GM12878 (cell line): ENCODE results near the gene C17orf50. TPM values are rescaled to one million over a fixed set of nuclear protein-coding genes. Genes with fewer than 3 reads are reported as not detected.

ENCODE experiments used
- ATAC-seq: fragments of 200-7000 bp; cut with Tn5 transposase; 3 replicates; pipeline ENCODE4 v1.9.1; 2020; ENCODE audit warnings: mild to moderate bottlenecking, moderate library complexity
- BruUV-seq: library from RNA; stranded (reverse); fragments of 400-500 nt; replicated peaks from 2 replicates; lab custom pipeline; 2021; lab: Mats Ljungman, UMichigan
- CTCF ChIA-PET: fragments of 300-600 bp; sonication (Branson Sonifier 250); formaldehyde crosslinking; extraction: SDS; loops from one replicate; lab custom pipeline; 2021; ENCODE audit warnings: inconsistent platforms; lab: Yijun Ruan, JAX
- POLR2A ChIA-PET: fragments of 350-600 bp; formaldehyde crosslinking; extraction: SDS; loops from one replicate; lab custom pipeline; 2021; ENCODE audit warnings: inconsistent platforms; lab: Charles Lee
- RAD21 ChIA-PET: fragments of 300-600 bp; sonication (Branson Sonifier 250); formaldehyde crosslinking; loops from one replicate; lab custom pipeline; 2023; ENCODE audit warnings: antibody characterized with exemption; ENCODE audit not compliant: unreplicated experiment; lab: Charles Lee
- SMC1A ChIA-PET: fragments of 300-600 bp; sonication (Branson Sonifier 250); formaldehyde crosslinking; loops from one replicate; lab custom pipeline; 2023; ENCODE audit not compliant: unreplicated experiment, uncharacterized antibody; lab: Charles Lee
- DNase-seq: peaks from one replicate; pipeline ENCODE4 v3.0.0-alpha.2; 2011; ENCODE audit warnings: low read depth, low spot score
- FAIRE-seq: peaks from 3 replicates; lab custom pipeline; 2011; peaks lifted over from hg19 to GRCh38; lab: Jason Lieb, UNC
- H2AFZ ChIP-seq: 2 replicates; pipeline ENCODE4 v1.6.0; 2011; ENCODE audit warnings: low read depth, low read length, control low read depth; ENCODE audit not compliant: control insufficient read depth
- H3K27ac ChIP-seq: 2 replicates; pipeline ENCODE4 v1.5.1; 2011; ENCODE audit warnings: control low read depth; ENCODE audit not compliant: control insufficient read depth, insufficient read depth
- H3K27me3 ChIP-seq, 2 experiments: replicated peaks in 1 of 2; 2 replicates each; pipeline versions ENCODE4 v1.6.0 to v1.6.1; 2011; ENCODE audit warnings: low read length in 1 of 2; ENCODE audit not compliant: control insufficient read depth in 2 of 2, insufficient read depth in 2 of 2
- H3K36me3 ChIP-seq, 2 experiments: 2 replicates each; pipeline ENCODE4 v1.5.1; 2011; ENCODE audit warnings: low read length in 1 of 2; ENCODE audit not compliant: control insufficient read depth in 2 of 2, insufficient read depth in 2 of 2
- H3K4me1 ChIP-seq: 2 replicates; pipeline ENCODE4 v1.6.1; 2011; ENCODE audit warnings: mild to moderate bottlenecking, low read length, moderate library complexity, mixed read lengths; ENCODE audit not compliant: control insufficient read depth, insufficient read depth
- H3K4me2 ChIP-seq: 2 replicates; pipeline ENCODE4 v1.6.0; 2011; ENCODE audit warnings: control low read depth; ENCODE audit not compliant: control insufficient read depth, insufficient read depth
- H3K4me3 ChIP-seq: fragments of 200-600 bp; sonication (generic); 2 replicates; pipeline ENCODE4 v1.5.1; 2016
- H3K79me2 ChIP-seq: 2 replicates; pipeline ENCODE4 v1.6.0; 2011; ENCODE audit warnings: low read length; ENCODE audit not compliant: control insufficient read depth, insufficient read depth
- H3K9ac ChIP-seq: 2 replicates; pipeline ENCODE4 v1.8.0; 2011; ENCODE audit warnings: low read length, control low read depth, mixed read lengths; ENCODE audit not compliant: control insufficient read depth, insufficient read depth
- H3K9me3 ChIP-seq: replicated peaks from 3 replicates; pipeline ENCODE4 v1.5.1; 2011; ENCODE audit warnings: mild to moderate bottlenecking, low read length; ENCODE audit not compliant: control insufficient read depth, insufficient read depth
- H4K20me1 ChIP-seq: 2 replicates; pipeline ENCODE4 v1.6.0; 2011; ENCODE audit not compliant: control insufficient read depth, insufficient read depth
- NR2C1 ChIP-seq: fragments of 450-650 bp; IDR thresholded peaks from 2 replicates; pipeline ENCODE4 v1.6.1; 2017; ENCODE audit warnings: antibody characterized with exemption, mild to moderate bottlenecking, moderate library complexity
- RAD21 ChIP-seq: IDR thresholded peaks from 2 replicates; pipeline ENCODE4 v1.6.1; 2011; ENCODE audit warnings: mild to moderate bottlenecking, low read depth, low read length, moderate library complexity; ENCODE audit not compliant: insufficient read depth
- SPI1 ChIP-seq: IDR thresholded peaks from 2 replicates; pipeline ENCODE4 v1.6.1; 2011; ENCODE audit warnings: low read depth, mild to moderate bottlenecking, low read length, moderate library complexity, borderline replicate concordance; ENCODE audit not compliant: insufficient read depth
- TCF7 ChIP-seq: IDR thresholded peaks from 2 replicates; pipeline ENCODE4 v1.6.1; 2014; ENCODE audit warnings: antibody characterized with exemption, borderline replicate concordance
- ZNF687 ChIP-seq: fragments of 450-650 bp; IDR thresholded peaks from 2 replicates; pipeline ENCODE4 v1.6.1; 2017; ENCODE audit warnings: mild to moderate bottlenecking, moderate library complexity
- WGBS: methylation state at CpG from one replicate; pipeline ENCODE4 v1.1.6; 2016; ENCODE audit warnings: low lambda C conversion rate; ENCODE audit not compliant: insufficient replicate concordance, insufficient coverage; ENCODE audit errors: missing lambda C conversion rate; 5-methylcytosine and 5-hydroxymethylcytosine counted together
- in situ Hi-C: fragments of 300-500 bp; cut with MboI; formaldehyde crosslinking; loops from 9 replicates; pipeline ENCODE4 v1.14.3; 2018; ENCODE audit warnings: mixed read lengths
- intact Hi-C: fragments of 100-400 bp; cut with micrococcal nuclease; formaldehyde crosslinking; loops from one replicate; pipeline ENCODE4 v1.14.2; 2022; ENCODE audit not compliant: unreplicated experiment
- polyA plus RNA-seq, 11 experiments: library from polyadenylated mRNA; depleted of rRNA in 4 of 11; unstranded in 6 of 11; stranded (reverse) in 5 of 11; fragments of >200 nt; fragmentation: Nextera tagmentation in 4 of 11; fragmentation: Illumina TruSeq in 1 of 11; extraction: Ambion mirVana in 4 of 11; extraction: Trizol in 1 of 11; gene quantifications; 1 replicate in 1 of 11; 2 replicates in 10 of 11; pipeline versions ENCODE4 v1.2.1 to v1.2.3, GENCODE V29; 2011 to 2016; ENCODE audit warnings: inconsistent platforms in 2 of 11, missing spikeins in 2 of 11, low read depth in 1 of 11
- total RNA-seq, 4 experiments: library from RNA; depleted of rRNA in 3 of 4; stranded (reverse); fragments of >200 nt in 3 of 4; fragmentation: Illumina TruSeq in 1 of 4; extraction: Trizol in 1 of 4; gene quantifications; 2 replicates each; pipeline versions ENCODE4 v1.2.1 to v1.2.3, GENCODE V29; 2013 to 2021
- TF ChIP-seq, protein P1 (sequence below): IDR thresholded peaks from 2 replicates; pipeline ENCODE4 v1.6.1; 2011; ENCODE audit warnings: borderline replicate concordance, low read depth, mild to moderate bottlenecking, moderate library complexity, mixed read lengths, low read length; ENCODE audit not compliant: insufficient read depth; ENCODE audit errors: extremely low read length

The C17orf50 gene
- total and polyA plus RNA-seq, 10 of the 15 experiments (the other 5 are each of a cell fraction or from before 2014, with no cell fraction given): 0.16 TPM; not detected in 9

GRCh38 chr17:35778641-35779196 lies 18.0 kb downstream of the C17orf50 start:
- no peak for FAIRE-seq
- Histone ChIP-seq H3K4me2 (no peak overlapping the region), H3K27me3 (peaks cover 3% of the 10 kb centered on the region in 2 experiments), H3K4me1 (no peaks in the 10 kb centered on the region), H4K20me1 (no peaks in the 10 kb centered on the region), H3K9me3 (no peaks in the 10 kb centered on the region), H3K4me3 (no peak overlapping the region), H3K79me2 (no peaks in the 10 kb centered on the region), H2AFZ (no peak overlapping the region), H3K9ac (no peak overlapping the region), H3K27ac (no peak overlapping the region), H3K36me3 (no peaks in the 10 kb centered on the region)
- intact Hi-C loops: no loop called here
- no TSS peak for BruUV-seq
- ChIA-PET CTCF (interaction anchor here (1.2 kb wide), 1 partner anchor 15 kb away, joined by 4 read pairs; no protein-coding TSS in a partner anchor), RAD21 (no interaction called here), POLR2A (no interaction called here), SMC1A (no interaction called here)
- TF ChIP-seq ZNF687 (no peak), TCF7 (no peak), NR2C1 (no peak), SPI1 (no peak), RAD21 (no peak)
- TF ChIP-seq, protein P1, sequence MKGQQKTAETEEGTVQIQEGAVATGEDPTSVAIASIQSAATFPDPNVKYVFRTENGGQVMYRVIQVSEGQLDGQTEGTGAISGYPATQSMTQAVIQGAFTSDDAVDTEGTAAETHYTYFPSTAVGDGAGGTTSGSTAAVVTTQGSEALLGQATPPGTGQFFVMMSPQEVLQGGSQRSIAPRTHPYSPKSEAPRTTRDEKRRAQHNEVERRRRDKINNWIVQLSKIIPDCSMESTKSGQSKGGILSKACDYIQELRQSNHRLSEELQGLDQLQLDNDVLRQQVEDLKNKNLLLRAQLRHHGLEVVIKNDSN: no peak
- DNase-seq: no peak
- WGBS: 66% methylated on average over 16 of the region's 16 CpGs
- in situ Hi-C loops: no loop called here
- ATAC-seq: no peak
